GM18867 (cell line): ENCODE results near the gene CPXM2.

Experiments
- ATAC-seq: cut with Tn5 transposase; IDR thresholded peaks from one replicate; pipeline ENCODE4 v1.9.1; 2021; ENCODE audit warnings: mild to moderate bottlenecking, moderate library complexity; ENCODE audit not compliant: unreplicated experiment

Gene CPXM2

DNA sequence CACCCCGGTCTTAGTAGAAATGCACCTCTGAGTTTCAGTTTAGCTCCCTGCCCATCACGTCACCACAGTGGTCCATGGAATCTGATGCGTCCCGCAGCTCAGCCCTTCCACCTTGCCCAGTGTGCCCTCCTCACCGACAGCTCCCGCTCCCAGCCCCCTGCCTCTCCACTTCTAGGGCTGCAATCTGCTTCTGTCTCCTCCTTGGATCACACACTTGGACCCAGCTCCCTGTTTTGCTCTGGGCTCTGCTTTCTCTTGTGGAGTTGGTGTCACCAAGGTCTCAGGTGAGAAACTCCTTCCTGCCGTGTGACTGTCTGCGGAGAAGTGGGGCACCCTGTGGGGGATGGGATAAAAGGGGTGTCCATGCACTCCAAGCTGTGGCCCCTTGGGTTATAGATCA, 187.5 kb downstream of the CPXM2 start:
- no peak for ATAC-seq

DNA sequence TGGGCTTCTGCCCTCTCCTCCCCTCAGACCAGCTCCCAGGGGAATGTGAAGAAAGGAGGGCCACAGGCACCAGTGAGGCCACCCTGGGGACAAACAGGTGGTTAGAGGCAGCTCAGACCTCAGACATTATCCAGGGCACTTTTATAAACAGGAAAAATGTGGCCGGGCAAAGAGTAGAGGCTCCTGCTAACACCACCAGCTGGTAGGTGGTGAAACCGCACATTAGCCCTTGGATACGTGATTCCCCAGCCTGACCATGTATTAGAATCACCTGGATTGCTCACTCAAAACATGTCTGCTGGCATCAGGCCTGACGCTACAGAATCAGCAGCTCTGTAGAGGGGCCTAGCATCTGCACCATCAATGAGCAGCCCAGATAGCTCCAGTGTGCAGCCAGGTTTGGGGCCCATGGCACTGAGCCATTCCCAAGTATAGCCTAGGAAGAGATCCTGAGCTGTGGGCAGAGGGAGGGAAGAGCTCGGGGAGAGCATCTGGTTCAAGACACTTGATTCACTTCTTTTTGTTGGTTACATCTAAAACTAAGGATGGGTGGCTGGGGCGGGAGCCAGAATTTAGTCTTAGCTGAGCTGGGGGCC, 188.3 kb downstream of the CPXM2 start:
- ATAC-seq: no peak
